Measurements from ENCODE around the gene KLHL36.
"Not testable (repeated sequence)": the region's sequence is repeated elsewhere in the genome, so short reads cannot be mapped to it uniquely, and the experiment has no call there.

KLHL36 gene

DNA sequence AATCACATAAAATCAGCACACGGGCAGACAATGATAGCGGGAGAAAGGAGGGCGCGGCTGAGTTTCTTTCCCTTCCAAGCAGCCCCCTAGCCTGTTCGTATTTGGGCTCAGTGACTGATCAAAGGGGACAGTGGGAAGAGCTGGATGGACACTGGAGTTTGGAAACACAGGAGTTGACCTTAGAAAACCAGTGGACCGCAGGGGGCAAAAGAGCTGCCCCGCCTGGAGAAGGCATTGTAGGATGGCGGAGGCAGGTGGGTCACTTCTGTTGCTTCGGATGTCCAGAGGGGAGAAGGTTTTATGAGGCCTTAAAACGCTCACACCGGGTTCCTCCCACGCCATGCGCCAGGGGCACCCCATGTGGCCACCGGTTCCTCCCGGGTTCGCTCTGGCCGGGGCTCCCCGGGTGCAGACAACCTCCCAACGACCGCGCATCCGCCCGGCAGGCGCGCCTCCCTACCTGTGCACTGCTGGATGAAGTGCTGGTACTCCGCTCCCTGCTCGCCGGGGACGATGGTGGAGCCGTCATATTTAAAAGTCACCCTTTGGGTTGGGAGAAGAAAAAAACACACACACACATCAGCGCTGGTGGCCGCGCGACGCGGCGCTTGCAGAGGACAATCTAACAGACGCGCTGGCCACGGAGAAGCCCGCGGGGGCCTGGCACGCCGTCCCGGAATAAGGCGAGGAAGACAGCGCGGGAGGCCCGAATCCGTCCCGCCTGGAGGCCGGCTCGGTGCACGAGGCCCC, 31.1 kb upstream of the KLHL36 start:
- peak; percentile 59 for DNase-seq

DNA sequence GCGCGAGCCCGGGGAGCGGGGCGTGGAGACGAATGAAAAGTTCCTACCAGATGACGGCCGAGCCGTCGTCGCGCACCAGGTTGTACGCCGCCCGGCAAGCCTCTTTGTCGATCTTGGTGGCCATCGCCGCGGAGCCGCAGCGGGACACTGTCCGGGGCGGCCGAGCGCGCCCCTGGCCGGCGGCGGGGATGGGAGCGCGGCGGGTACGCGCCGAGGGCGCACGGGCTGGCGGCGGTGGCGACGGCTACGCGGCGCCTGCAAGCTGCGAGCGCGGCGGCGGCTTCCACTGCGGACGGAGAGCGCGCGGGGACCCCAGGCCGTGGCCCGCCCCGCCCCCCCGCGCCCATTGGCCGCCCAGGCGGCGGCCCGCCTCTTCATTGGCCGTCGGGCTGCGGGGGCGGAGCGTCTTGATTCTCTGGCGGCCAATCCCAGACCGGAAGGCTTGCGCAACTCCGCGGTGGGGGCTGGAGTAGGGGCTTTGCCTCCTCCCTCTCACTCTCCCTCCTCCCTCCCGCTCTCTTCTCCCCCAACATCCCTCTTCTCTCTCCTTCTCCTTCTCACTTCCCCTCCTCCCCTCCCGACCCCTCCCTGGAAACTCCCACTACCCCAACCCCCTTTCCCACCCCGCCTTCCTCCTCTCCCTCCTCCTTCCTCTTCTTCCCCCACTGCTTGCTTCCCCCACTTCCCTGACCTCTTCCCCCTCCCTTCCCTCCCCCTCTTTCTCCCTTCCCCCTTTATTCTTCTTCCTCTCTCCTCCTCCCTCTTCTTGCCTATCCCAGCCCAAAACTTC, 30.3 kb upstream of the KLHL36 start, which contains the start of gene COTL1:
TSS of gene COTL1 (minus strand) at position 288 of the 790 bp plus-strand sequence. CDS start at position 124, 164 bp downstream.
- DNase-seq = peak; percentile 98

DNA sequence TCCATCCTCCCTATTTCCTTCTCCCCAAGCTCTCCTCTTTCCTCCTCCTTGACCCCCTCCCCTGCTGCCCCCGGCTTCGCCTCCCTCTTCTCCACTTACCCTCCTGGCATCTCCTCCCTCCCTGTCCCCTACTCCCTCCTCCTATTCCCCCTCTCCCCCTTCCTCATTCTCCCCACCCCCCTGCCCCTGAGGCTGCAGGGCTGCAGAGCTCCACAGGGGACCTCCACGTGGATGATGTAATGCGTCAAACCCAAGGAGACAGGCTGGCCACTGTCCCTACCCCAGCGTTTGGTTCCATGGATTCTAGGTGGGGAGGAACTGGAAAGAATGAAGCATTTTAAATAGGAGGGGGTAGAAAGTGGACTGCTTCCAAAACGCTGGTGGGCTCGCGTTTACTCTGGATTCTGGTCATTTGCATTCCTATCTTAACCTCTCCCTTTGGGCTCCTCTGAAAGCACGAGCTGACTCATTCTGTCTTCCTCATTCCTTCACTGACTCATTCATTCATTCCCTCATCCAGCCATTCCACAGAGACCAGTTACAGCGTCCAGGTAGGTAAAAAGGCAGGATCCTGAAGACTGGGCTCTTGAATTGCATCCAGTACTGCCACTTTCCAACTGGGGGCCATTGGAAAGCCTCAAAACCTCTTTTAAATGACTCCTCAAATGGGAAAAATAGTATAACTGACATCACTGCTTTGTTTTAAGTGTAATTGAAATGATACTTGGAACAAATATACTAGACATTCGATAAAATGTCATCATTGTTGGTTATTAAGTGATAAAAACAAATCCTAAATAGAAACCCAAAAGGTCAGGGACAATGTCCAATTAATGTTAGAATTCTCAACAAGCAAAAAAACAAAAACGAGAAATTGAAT, 29.5 kb upstream of the KLHL36 start:
- no peak for DNase-seq

DNA sequence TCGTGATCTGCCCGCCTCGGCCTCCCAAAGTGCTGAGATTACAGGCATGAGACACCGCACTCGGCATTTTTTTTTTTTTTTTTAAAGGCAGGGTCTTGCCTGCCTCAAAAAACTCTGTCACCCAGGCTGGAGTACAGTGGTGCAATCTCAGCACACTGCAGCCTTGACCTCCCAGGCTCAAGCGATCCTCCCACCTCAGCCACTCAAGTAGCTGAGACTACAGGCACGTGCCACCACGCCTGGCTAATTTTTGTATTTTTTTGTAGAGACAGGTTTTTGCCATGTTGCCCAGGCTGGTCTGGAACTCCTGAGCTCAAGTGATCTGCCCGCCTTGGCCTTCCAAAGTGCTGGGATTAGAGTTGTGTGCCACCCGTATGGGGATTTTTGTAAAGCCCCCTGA, 27.4 kb upstream of the KLHL36 start:
- not testable (repeated sequence) for DNase-seq

DNA sequence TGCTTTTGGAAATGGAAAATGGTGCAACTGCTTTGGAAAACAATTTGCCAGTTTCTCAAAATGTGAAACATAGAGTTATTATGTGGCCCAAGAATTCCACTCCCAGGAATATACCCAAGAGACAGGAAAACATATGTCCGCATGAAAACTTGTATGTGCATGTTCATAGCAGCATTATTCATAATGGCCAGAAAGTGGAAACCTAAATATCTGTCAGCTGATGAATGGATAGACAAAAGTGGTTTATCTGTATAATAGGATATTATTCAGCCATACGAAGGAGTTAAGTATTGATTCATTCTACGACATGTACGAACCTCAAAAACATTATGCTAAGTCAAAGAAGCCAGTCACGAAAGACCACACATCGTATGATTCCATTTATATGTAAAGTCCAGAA, 22.8 kb upstream of the KLHL36 start:
- DNase-seq = no peak

DNA sequence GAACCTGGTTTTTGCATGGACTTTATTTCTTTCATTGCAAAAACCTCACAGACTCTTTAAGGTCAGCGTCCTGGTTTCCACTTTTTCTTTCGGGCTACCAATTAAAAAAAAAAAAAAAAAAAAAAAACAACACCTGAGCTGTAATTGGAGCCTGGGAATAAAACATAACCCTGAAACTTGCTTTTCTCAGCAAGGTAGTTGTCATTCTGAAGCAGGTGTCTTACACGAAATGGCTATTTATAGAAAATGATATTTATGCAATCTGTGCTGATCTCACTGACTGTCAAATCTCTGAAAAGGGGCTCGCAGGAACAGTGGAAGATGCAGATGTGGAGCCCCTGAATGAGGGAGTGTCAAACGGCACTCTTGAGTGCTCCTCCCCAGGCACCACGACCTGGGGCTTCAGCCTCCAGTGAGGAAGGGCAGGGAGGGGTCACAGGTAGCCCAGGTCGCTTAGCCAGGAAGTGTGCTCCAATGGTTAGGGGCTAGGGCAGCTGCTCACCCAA, 20.0 kb upstream of the KLHL36 start:
- DNase-seq = no peak

DNA sequence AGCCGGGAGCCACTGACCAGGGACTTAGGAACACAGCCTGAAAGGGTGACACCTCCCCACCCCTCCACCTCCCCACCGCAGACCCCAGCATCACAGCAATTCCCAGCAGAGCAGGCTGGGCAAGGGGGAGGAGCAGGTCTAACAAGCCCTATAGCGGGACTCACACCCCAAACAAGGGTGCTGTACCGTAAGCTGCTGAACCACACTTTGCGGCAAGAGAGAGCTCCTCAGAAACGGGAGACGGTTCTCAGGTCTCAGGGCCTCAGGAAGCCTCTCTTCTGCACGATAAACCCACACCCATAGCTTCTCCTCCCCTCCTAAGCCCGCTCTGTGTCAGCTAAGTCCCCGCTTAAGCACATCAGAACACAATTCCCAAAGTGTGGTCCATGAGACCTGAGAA, 18.7 kb upstream of the KLHL36 start:
- DNase-seq = no peak

DNA sequence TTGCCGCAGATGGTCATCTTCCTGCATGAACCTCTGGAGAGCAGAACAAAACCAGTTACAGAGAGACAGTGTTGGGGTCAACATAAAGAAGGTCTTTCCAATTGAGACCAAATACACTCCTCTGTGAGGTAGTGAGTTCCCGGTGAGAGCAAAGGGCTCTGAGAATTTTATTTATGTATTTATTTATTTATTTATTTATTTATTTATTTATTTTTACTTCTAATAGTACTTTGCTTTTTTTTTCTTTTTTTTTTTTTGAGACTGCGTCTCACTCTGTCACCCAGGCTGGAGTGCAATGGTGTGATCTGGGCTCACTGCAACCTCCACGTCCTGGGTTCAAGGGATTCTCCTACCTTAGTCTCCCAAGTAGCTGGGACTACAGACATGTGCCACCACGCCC, 18.3 kb upstream of the KLHL36 start:
- DNase-seq = no peak

DNA sequence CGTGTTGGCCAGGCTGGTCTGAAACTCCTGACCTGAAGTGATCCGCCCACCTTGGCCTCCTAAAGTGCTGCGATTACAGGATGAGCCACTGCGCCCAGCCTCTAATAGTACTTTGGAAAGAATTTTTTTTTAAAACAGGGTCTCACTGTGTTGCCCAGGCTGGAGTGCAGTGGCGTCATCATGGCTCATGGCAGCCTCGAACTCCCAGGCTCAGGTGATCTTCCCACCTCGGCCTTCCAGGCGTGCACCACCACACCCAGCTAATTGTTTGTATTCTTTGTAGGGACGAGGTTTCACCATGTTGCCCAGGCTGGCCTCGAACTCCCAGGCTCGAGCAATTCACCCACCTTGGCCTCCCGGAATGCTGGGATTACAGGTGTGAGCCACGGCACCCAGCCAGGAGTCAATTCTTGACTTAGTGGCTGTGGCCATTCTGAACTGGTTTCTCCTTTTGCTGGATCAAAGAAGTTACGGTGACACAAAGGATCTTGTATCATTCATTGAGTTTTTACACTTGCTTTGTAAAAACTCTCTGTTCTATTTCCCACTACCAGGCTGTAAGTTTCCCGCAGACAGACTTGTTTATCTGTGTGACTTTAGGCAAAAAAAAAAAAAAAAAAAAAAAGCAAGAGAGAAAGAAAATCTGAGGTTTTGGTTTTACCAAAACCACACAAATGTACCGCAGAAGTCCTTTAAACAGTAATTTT, 17.7 kb upstream of the KLHL36 start:
- no peak for DNase-seq

DNA sequence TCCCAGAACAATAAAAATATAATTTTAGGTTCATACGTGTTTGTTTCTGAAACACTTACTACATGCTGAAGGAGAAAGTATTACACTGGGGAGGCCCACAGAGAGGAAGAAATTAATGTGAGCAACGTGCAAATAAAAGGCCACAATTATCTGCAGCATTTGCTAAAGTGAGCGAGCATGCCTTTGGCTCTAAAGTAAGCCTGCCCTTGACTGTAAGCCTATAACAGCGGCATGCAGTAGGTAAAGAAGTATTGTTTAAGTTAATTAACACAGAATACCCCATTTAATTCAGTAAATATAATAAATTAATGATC, 17.2 kb upstream of the KLHL36 start:
- no peak for DNase-seq

DNA sequence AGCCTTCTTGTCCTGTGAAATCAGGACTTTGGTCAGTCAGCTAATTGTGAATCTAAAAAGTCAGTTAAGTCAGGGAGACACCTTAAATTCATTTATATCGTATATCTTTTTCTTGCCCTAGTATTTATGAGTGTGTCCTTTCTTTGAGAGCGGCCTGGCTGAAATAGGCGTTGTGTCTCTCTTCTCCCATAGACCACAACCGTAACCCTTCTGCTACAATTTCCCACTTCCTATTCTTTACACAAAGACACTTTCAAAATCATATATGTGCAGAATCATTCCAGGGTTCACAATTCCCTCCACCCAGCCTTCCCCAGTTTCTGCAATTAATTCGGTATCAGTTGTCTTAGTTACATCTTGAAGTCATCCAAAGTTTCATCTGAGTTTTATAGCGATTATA, 16.4 kb upstream of the KLHL36 start:
- DNase-seq = no peak

DNA sequence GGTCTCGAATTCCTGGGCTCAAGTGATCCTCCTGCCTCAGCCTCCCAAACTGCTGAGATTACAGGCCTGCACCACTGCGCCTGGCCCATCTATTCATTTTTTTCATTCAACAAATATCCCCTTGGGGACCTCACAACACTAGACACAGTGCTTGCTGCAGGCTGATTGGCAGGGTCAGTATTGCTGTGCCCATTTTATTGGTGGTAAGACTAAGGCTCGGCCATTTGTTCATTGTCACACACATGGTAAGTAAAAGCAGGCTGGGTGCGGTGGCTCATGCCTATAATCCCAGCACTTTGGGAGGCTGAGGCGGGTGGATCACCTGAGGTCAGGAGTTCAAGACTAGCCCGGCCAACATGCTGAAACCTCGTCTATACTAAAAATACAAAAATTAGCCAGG, 15.4 kb upstream of the KLHL36 start:
- not testable (repeated sequence) for DNase-seq

DNA sequence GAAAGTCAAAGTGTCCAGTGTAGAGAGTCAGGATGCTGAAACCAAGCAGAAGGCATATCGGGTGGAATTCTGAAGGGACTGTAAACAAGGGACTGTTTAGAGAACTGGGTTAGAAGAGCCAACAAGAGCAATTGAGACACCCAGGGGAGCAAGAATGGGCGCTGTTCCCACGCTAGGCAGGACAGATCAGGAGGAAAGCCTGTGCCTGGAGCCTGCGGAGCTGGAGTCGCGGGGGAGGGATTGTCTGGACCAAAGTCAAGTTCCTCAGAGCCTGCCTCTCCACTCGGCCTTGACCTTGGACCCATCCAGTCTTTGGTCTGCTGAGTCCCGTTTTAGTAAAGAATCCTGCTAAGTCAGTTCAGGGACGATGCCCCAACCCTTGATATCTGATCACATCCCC, 14.7 kb upstream of the KLHL36 start:
- no peak for DNase-seq

DNA sequence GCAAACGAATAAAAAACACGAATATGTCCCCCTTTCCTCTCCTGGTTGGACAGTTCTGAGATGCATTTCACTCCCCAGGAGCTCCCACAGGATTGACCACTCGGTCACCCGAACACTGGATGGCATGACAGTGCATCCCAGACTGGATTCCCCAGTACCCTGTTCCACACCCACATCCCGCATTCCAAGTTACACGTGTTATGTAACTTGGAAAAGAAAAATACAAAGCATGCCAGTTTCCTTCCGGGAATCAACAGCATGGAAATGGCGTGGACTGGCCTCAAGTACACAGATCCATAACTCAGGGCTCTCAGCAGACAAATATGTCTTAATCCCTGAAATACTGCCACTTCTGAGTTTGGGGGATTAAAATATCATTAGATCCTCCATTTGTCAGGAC, 12.6 kb upstream of the KLHL36 start:
- DNase-seq = no peak

DNA sequence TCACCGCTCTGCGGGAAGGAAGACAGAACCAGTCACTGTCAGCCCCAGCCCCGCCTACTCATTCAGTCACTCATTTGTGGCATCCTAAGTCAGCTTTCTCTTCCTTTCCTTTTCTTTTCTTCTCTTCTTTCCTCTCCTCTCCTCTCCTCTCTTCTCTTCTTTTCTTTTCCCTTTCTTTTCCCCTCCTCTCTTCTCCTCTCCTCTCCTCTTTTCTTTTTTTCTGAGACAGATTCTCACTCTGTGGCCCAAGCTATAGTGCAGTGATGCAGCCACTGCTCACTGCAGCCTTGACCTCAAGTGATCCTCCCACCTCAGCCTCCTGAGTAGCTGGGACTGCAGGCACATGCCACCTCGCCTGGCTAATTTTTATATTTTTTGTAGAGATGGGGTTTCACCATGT, 10.6 kb upstream of the KLHL36 start:
- DNase-seq = no peak

DNA sequence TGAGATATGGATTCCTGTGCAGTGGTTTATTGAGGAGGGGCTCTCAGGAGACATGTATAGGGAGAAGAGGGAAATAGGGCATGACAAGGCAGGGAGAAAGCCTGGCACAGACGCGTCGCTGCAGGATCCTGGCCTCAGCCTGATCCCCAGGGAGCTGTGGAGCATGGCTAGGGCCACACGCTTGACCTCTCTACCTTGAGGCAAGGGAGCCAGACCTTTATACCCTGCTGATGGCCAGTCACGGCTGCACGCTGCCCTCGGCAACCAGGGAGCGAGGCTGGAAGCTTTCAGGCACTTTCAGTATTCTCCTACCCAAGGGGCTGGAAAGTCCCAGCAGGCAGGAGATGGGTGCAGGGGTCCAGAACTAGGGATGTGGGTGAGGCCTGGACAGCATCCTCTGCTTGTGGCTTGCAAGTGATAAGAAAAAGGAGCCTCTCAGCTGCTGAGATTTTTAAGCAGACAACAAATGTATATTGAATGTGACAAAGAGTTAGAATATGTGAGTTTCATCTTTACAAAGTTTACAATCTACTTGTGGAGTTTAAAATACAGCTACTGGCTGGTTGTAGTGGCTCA, 10.0 kb upstream of the KLHL36 start:
- no peak for DNase-seq

DNA sequence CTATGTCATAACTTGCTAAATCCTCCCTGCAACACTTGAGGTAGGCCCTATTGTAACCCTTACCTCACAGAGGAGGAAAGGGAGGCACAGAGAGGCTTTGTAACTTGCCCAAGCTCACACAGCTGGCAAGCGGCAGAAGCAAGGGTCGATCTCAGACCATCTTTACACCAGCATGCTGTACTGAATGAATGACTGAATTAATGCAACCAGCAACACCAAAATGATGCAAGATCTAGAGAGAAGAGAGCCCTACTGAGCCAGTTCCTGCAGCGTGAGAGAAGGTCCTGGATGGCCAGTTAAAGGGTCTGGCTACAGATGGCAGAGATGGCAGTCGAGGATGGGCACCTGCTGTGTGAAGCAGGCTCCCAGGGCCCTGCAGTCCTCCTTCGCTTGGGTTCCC, 8.2 kb upstream of the KLHL36 start:
- DNase-seq = no peak

DNA sequence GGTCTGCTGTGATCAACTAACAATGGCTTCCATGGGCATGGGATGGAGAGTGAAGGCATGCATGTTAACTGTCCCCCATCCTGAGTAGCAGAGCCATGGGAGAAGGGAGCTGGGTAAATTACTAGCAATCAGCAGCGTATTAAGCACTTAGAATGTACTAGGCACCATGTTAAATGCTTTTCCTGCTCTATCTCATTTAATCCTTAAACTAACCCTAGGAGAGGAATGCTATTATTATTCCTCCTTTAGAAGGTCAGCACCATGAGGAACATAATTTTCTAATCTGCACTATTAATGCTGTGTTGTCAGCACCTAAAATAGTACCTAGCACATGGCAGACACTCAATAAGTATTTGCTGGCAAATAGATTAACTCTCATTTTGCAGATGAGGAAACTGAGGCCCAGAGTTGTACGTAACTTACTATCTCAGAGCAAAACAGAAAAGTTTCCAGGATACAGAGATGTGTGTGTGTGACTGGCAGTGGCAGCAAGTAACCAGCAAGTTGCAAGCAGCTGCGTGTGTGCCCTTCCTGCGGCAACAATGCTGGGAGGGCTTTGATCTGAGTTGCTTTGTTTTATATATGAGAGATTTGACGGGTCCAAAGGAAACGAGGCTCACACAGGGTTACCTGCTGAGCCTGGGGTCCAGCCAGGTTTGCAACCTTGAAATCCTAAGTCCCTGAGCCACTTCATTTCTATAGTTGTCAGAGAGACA, 6.5 kb upstream of the KLHL36 start:
- DNase-seq = no peak

DNA sequence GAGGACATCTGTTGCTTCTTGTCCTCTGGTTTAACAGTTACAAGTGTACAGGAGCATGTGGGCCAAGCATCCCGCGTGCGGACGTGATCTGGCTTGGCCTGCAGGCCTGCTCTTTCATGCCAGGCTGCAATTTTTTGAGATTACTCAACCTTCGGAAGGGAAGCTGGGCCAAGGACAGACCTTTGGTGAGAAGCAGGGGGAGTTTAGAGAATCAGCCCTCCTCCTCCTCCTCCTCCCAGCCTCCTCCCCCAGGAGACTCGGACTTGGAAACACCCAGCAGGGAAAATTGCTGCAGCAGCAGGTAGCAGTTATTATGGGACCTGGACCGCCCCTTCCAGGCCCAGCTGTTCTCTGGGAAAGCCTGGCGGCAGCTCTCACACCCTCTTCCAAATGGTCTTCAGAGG, 5.1 kb upstream of the KLHL36 start:
- no peak for DNase-seq

DNA sequence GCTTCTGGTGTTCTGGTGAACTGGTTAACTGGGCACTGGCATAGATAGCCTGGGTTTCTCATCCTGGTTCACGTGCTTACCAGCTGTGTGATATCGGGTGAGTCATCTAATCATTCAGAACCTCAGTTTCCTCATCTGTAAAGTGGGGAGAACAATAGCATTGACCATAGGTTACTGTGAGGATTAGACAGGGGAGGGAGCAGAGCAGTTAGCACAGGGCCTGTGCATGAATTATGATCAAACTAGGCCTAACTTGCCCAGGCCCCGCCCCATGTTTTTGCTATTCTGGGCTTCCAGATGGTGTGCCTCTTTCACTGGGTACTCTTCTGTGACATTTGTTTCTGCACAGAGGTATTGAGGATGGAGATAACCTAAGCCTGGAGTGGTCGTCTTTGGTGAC, 4.6 kb upstream of the KLHL36 start:
- no peak for DNase-seq

Data from stimulated activated CD4-positive, alpha-beta T cell treated with anti-CD3 and anti-CD28 coated beads, Interleukin-4, amount 100 ng/mL, for 1 hour (primary cell).